GM18909 (cell line): Measurements from ENCODE around the gene TRIM37.
A peak's percentile ranks its signal among the peaks of the same experiment; 100 is the strongest.

Experiments
- ATAC-seq: cut with Tn5 transposase; IDR thresholded peaks from one replicate; pipeline ENCODE4 v1.9.1; 2021; ENCODE audit warnings: mild to moderate bottlenecking; ENCODE audit not compliant: unreplicated experiment, poor library complexity

TRIM37 gene

DNA sequence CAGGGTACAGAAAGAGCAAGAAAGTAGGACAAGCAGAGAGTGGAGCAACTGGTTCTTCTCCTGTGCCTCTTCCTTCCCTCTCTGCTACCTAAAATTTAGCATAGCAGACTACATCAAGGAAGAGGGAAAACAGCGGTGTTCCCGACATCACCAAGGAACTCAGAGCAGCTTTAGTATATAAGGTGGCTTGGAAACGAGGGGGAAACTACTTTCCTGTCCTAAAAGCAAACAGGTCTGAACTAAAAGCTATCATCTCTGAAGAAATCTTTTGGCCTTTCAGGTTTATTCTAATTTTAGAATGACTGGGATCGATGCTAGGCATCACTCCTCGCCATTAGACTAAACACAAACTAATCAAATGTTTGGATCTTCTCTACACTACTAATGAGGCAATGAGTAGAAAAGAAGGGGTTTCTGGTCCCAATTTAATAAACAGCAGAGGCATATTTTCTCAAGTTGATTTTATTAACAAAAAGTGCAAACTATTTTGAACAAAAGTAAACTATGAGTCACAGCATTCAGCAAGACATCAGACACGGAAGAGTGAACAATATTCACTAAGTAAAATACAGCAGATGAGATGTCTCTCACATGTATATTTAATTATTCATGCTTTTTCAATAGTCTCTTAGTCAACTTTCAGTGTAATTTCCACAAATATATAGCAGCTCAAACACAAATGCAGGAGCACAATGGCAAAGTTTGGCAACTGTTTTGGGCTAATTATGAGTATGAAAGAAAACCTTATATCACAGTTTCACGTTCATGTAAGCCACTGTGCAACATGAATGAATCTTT, 108.7 kb downstream of the TRIM37 start:
- no peak for ATAC-seq

- ATAC-seq, result no peak
Observed at GRCh38 chr17:58996968-58997367, 109.7 kb downstream of the TRIM37 start.

GRCh38 chr17:58995247-58995940, 111.3 kb downstream of the TRIM37 start:
- no peak for ATAC-seq

DNA sequence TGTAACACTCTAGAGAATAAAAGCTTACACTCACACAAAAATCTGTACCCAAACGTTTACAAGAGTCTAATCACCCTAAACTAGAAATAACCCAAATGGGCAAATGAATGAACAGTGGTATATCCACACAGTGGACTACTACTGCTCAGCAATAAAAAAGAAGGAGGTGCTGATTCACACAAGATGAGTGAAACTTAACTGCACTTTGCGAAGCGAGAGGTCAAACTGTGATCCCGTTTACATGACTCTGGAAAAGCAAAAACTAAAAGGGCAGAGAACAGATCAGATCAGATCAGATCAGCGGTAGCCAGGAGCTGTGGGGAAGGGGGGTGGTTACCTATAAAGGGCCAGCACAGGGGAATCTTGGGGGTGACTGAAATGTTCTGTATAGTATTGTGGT, 113.4 kb downstream of the TRIM37 start:
- no peak for ATAC-seq

GRCh38 chr17:58991718-58992331, 114.9 kb downstream of the TRIM37 start:
- ATAC-seq, result peak; percentile 65

DNA sequence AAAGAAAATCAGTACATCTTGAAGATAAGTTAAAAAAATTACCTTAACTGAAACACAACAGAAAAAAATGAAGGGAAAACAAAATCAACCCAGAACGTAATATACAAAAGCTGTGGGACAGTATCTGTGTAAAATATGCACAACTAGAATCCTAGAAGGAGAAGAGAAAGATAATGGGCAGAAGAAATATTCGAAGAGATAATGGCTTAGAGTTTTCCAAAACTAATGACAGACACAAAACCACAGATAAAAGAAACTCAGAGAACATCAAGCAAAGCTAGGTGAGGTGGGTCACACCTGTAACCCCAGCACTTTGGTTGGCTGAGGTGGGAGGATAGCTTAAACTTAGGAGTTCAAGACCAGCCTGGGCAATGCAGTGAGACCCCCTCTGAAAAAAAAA, 117.1 kb downstream of the TRIM37 start:
- no peak for ATAC-seq

DNA sequence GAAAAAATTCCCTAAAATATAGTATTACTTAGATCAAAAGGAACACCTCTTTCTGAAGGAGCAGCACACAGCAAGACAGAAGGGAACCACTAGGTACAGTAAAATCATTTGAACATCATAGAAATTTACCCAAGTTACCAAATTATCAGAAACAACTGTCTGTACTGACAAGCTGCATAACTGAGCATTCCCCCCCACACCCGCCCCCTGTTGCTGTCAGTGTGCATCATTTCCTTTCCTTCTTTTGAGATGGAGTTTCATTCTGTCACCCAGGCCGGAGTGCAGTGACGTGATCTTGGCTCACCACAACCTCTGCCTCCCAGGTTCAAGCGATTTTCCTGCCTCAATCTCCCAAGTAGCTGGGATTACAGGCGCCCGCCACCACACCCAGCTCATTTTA, 120.7 kb downstream of the TRIM37 start:
- ATAC-seq, result no peak

- no peak for ATAC-seq
Observed at GRCh38 chr17:58985367-58985766, 121.3 kb downstream of the TRIM37 start.

DNA sequence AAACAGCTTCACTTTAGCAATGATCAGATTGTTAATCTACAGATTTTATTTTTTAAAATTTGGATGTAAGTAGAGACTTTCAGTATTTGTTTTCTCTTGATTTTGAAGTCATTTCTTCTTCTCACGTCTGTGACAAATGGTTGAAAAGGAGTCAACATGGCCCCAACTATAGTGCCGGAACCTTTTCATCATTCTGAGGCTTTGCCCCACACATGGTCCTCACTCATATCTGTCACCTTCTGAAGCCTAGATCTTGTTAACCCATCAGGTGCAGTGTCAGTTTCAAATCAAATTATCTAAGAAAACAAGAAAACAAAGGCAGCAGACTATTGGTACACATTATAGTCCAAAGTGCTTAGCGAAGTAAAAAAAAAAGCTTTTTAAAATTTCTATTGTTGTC, 124.1 kb downstream of the TRIM37 start:
- no peak for ATAC-seq

DNA sequence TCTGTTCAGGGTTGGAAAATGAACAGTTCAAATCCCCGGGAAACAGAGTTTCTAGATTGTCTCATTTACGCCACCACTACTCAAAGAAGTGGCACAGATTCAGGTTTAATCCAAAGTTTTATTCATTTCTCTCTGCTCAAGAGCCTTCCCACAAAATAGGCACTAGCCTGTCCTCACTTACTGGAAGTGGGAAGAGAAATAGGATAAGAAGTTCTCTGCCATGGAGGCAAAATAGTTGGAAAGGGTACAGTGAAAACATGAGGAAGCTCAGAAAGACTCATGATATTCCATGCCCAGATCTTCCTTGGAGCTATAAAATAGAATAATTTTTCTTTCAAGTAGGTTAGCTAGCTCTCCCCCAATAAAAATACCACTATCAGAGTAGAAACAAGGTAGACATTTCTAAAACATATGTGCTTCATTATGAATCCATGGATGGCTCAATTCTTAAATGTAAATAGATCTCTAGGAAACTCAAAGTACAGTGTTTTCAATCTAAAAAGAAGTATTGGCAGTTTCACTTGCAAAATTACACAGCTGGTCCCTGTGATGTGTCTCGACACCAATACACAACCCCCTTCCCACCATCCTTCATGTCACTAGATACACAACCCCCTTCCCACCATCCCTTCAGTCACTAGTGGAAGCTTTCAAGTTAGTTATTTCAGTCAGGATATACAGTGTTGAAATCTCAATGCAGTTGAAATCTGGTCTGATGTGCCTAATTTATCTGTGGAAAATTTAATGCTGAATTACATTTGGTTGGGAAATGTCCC, 125.8 kb downstream of the TRIM37 start:
- no peak for ATAC-seq

DNA sequence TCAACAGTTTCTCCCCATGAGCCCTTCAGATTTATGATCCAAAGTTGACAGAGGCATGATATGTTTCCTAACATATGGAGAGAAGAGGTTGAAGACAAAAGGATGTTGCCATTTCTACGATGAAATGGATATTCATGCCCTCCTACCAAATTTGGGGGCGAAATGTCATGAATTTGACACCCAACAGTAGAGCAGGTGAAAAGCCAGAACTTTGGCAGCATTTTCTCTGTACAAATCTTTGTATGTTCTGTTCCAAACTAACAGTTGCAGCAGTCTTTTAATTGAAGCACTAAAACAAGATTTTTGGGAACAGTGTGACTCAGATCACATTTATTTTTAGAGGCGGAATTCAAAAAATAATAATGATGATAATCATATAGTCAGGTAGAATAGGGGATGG, 130.1 kb downstream of the TRIM37 start:
- ATAC-seq, result no peak

- ATAC-seq, result no peak
Observed at GRCh38 chr17:58974354-58974753, 132.3 kb downstream of the TRIM37 start.

DNA sequence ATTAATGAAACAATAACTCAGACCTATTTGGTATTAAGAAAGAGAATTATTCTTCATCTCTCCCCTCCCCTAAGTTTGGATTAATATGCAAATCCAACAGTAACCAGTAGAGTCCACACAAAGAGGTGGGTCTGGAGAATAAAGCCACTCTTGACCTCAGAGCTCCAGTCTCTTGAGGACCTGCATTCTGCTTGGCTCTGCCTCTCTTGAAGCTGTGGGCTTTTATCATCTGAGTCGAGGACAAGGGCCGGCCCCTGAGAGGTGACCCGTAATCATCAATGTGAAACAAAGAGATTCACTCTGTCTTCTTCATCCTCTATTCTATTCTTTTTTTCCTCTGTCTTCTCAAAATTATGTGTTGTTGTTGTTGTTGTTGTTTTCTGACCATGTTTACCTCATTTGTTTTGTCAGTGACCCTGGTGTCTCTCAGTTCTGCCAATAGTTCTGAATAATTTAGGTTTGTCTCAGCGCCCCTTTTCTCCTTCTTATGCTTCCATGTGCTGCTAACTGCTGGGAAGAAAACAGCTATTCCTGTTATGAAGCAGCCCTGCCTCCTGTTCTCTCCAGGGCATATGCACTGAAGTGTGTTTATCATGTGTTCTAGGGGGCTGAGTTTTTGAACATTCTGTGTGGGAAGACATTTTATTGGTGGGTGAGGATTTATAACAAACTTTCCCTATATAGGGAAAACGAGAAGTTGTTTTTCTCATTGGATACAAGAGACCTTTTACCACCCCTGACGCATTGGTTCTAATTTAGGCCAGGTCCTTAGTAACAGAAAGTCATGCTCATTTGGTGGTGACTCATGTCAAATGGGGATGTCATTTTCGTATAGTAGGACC, 135.8 kb downstream of the TRIM37 start:
- ATAC-seq, result no peak

DNA sequence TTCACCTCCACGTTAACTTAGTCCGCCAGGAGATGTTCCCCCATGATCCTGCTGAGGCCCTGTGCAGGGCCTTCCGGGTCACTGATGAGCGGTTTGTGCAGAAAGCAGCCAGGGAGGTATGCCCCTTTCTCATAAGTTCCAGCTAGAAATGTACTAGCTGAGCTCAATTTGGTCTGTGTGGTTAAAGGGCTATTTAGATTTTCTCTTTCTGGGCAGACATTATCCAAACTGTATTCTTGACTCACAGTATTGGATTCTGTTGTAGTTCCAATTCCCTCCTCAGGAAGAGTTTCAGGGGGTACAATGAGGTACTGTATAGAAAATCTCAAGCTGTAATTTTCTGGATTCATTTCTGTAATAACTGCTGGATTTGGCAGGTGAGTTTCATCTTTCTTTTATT, 137.1 kb downstream of the TRIM37 start:
- ATAC-seq, result no peak

DNA sequence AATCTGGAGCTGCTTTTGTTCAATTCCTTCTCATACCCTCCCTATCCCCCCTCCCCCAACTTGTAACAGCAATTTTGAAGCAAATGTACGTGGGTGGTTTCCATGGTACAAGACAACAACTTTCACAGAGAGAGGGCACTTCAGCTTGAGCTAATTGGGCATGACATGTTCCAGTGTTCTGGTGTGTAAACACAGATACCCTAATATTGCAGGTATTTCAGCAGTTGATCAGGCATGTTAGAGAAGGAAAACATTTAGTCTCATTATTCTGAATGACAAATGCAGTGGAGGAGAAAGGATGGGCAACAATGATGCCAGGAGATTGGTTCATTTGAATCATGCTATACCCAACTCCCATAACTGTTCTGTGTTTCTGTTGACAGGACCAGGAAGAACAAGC, 137.5 kb downstream of the TRIM37 start:
- ATAC-seq, result no peak

- ATAC-seq, result no peak
Observed at GRCh38 chr17:58968426-58969061, 138.1 kb downstream of the TRIM37 start.

GRCh38 chr17:58966208-58966607, 140.5 kb downstream of the TRIM37 start:
- no peak for ATAC-seq

- ATAC-seq, result no peak
Observed at GRCh38 chr17:58965221-58965620, 141.5 kb downstream of the TRIM37 start.

DNA sequence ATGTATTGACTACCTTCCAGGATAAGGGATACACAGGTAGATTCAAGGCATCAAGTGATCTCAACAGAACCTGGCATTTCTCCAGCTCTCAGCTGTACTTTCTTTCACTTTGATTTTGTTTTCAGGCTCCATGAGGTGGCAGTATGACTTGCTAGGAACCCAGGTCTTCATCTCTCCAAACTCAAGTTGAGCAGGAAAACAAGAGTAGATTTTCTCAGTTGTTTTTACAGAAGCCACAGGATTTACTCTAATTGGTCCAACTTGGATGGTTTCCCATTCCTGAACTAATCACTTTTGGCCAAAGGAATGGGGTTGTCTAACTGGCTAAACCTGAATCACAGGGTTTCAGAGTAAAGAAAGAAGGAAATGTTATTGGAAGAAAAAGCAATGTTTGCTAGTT, 146.6 kb downstream of the TRIM37 start:
- no peak for ATAC-seq
